HG02973 (cell line): ENCODE data around the gene ACSM5.

ENCODE experiments used
- ATAC-seq: cut with Tn5 transposase; IDR thresholded peaks from one replicate; pipeline ENCODE4 v1.9.1; 2021; ENCODE audit warnings: moderate library complexity; ENCODE audit not compliant: unreplicated experiment

The ACSM5 gene

DNA sequence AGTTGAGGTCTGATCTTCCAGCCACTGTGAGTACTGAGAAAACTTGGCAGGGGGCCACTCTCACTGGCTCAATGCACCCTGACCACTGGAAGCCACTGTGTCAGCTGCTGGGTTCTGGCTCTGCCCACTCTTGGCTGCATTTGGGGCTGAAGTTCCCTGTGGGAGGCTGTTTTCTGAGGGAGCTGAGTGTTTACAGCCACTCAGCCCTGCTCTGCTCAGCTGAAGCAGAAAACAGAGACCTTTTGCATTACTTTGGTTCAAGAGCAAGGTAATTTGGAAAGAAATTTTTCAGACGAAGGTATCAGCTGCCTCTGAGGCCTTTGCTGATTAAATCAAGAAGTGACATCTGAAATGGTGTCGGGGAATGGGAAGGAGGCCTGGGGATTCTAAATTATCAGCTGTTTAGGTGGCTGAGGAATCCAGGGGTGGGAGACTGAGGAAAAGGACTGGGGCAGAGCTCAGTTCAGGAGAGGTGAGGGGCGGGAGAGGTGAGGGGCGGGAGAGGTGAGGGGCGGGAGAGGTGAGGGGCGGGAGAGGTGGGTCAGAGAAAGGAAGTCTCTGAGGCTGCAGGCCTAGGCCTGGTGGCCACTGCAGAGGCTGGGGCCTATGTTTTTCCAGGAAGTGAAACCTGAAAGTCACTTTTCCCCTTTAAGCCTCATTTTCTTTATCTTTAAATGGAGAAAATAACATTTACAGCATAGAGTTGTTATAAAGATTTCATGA lies at the start of gene ACSM5:
Gene ACSM5, plus strand, starts transcription at position 137 of the 723 bp plus-strand sequence. CDS start 1,951 bp downstream, outside the sequence.
- peak; percentile 38 for ATAC-seq

- no peak for ATAC-seq
These were observed 49.3 kb upstream of the ACSM5 start for GRCh38 chr16:20359997-20360396.

DNA sequence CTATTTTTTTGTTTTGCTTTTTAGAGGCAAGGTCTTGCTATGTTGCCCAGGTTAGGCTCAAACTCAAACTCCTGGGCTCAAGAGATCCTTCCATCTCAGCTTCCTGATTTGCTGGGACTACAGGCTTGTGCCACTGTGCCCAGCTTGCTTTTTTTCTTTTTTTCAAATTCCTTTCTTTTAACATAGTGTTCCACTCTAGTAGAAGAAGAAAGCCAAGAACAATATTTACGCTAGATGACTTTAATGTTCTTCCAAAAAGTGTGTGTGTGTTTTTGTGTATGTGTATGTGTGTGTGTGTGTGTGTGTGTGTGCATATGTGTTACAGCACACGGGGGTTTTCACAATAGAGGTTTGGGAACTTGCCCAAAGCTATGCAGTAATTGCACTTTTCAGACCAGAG lies 46.1 kb upstream of the ACSM5 start:
- no peak for ATAC-seq

DNA sequence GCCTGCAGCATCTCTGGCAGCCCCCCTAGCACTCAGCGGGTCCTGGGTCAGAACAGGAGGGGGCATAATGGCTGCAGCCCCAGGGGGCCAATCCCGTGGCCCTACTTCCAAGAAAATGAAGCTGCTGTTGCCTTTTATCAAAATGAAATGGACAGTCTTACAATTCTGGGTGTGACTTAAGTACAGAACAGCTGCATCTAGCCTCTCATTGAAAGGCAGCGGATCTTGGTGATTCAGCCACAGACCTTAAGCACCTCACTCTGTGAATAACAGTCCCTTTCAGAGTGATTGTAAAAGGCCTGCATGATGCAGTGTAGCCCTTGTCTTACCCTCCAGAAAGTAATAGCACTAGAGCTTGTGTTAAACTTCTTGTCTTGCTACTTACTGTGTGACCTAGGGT lies 45.3 kb upstream of the ACSM5 start:
- ATAC-seq = no peak

DNA sequence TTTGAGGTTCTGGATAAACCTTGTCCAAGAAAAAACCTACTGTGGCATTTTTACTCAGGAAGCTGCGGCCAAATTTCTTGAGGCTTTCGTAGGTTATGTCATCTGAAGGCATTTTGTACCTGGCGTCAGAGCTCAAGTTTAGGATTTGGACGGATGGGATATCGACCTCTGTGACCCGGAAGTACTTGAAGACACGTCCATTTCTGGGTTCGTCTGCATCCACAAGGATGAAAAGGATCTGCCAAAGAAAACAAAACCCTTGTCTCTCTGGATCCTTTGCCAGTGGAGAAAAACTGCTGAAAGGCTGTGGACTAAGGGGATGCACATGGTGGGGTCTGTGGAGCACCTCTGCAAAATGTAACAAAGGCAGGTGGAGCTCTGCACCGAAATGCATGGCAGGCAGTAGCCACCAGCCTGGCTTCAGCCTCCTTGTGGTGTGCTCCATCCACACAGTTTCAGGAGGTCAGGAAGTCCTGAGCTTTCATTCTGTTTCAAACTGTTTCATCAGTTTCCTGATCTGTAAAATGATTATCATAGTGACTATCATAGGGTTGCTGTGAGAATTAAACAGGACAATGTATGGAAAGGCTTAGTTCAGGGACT lies 39.8 kb upstream of the ACSM5 start:
- no peak for ATAC-seq

DNA sequence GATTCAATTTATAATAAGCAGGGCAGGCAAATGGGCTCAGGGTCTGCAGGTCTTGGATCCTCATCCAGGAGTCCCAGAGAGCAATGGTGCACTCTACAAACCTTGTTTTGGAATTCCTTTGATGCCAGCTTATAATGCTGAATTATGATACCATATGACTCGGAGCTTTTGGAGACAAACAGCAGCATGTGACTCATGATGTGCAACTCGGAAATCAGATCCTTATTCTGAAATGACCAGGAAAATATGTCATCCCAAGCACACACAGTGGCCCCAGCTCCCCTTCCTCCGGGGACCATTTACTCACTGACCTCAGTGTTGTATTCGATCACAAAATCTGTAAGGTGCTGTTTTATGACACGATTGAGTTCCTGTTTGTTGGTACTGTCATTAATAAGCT lies 36.6 kb upstream of the ACSM5 start:
- ATAC-seq = no peak

DNA sequence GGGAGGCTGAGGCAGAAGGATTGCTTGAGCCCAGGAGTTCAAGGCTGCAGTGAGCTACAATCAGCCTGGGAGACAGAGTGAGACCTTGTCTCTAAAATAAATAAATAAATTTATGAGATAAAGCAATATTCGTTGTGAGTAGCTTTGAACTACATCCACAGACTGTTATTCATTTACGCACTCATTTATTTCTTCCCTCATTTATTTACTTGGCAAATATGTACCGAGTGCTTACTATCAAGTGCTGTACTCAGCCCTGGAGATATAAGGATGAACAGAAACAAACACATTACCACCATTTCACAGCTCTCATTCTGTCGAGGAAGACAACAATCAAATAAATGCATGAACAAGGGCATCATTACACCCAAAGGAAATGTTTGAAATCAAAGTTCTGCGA lies 32.2 kb upstream of the ACSM5 start:
- no peak for ATAC-seq

- no peak for ATAC-seq
These were observed 28.6 kb upstream of the ACSM5 start for GRCh38 chr16:20380782-20381181.

DNA sequence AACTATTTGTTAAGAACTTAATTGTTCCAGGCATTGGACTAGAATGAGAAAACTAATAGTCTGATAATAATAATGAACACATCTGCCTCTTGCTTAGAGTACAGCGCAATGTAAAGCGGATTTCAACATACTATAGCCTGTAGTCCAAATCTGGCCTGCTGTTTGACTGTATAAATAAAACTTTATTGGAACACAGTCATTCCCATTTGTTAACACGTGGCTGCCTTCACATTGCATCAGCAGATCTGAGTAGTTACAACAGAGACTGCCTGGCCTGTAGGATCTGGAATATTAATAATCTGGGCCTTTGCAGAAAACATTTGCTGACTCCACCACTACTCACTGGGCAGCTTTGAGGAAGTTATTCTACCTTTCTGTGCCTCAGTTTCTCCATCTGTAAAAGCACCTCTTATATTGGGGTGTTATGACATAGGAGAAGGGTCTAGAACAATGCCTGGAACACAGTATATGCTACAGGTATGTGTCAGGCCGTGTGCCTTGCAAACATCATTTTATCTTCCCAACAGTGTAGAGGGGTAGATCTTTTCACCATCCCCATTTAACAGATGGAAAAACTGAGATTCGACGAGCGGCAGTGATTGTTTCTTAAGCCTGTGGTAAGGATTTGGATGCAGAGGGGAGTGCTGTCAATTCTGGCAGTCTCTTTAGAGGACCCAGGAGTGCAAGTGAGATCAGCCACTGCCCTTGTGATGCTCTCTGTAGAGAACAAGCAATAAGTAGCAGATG lies 27.0 kb upstream of the ACSM5 start:
- no peak for ATAC-seq

DNA sequence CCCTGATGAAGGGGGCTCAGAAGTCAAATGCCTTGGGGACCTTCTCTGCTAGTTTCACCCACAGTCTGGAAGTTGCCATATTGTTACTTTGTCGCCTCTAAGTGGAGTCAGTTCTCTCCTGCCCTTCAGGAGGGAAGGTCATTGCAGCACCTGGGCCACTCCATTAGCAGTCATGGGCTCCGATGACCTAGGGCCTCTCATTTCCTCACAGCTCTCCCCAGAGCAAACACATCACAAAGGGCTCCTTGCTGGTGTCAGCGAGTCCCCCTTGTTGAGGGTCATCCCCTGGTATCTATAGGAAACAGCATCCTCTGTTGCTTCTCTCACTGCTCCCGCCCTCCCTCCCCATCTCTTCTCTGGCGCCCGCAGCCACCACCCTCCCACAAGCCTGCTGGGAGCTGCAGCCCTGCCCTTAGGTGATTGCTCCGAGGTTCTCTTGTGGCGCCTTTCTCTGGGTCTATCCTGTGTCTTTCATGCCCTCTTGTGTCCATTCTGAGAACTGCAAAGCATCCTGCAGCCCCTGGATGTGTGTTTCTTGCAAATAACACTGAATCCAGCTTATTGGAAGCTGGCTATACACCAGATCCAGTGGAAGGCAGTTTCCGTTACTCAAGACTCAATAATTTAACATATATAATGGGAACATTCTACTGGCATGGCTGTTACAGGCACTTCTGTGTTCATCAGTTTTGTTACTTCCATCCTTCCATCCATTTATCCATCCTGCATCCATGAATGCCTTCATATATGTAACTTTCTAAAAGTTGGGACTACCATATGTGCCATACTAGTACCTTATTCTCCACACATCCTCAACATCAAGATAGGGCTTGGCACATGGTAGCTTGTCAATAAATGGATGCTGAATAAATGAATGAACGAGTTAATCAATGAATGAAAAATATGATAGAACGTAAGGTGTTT lies 26.0 kb upstream of the ACSM5 start:
- no peak for ATAC-seq

DNA sequence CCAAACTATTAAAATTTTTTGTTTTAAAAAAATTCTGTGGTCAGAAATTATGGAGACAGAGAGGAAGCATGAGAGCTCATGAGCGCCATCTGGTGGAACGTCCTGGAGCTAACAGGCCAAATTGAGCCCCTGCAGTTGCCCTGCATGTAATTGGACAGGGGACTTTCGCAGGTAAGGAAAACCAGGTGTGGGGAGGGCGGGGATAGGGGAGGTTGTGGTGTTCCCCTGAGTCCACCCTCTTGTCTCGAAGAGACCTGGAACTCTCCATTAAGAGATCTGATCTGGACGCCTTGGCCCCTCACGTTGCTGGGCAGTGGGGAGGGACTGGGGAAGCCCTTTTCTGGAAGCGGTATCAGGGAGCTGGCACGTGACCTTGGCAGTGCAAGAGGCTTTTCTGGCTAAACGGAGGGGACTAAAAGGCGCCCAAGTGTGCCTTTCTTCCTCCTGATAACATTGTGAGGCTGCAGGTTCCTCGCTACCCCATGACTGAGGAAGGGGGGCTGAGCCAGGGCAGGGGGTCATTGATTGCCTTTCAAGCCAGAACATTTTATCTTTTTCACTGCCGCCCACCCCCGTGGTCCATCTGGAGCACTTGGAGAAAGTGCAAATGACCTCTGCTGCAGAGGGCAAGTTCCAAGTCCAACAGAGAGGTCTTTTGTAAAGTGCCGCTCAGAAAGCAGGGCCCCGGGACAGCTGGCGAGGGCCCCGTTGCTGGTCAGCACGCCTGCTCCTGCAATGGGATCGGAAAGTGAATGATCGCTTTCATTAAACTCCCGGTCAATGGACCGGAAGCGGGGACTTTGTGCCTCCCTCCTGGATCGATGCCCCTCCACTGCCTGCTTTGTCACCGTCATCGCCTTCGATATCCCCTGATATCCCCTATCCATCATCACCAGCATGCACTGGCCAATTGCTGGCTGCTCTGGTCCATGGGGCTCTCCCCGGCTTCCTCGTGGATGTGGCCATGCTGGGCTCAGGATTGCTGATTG lies 23.2 kb upstream of the ACSM5 start:
- ATAC-seq = no peak

DNA sequence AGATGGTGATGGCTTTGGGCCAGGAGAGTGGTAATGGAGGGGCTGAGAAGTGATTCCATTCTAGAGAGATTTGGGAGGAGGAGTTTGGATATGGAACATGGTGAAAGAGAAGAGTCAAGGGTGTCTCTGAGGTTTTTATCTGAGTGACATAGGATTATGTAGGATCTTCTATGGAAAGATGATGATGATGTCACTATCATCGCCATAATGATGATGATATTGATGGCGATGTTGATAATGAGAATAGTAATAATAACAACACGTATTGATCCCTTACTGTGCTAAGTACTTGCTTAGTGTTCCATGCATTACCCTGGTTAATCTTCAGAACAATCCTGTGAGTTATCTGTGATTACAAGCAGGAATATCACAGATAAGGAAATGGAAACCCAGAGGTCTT lies 21.4 kb upstream of the ACSM5 start:
- ATAC-seq = no peak

DNA sequence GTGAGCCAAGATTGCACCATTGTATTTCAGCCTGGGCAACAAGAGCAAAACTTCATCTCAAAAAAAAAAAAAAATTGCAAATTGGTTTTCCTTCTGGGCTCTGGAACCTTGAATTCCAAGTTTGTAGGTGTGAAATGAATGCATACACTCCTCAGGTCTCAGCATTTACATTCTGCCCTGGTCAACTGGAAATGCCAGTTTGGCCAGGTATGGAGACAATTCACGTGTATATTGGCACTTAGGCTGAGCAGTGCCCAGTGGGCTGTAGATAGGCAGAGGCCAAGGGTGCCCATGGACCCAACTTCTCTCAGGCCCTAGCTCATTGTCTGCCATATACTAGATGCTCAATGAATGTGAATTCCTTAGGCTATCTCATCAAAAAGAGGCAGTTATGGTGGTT lies 20.5 kb upstream of the ACSM5 start:
- no peak for ATAC-seq

DNA sequence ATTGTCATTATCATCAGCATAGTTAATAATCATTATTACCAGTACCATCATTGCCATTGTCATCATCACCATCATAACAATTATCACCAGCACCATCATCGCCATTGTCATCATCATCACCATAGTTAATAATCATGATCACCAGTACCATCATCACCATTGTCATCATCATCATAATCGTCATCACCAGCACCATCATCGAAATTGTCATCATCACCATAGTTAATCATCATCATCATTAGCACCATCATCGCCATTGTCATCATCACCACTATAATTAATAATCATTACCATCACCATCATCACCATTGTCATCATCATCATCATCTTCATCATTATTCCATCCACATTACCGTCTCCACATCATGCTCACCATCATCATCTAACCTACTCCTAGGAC lies 18.3 kb upstream of the ACSM5 start:
- ATAC-seq = no peak

GRCh38 chr16:20393801-20394577 lies 15.3 kb upstream of the ACSM5 start:
- ATAC-seq = no peak

GRCh38 chr16:20395946-20396345 lies 13.4 kb upstream of the ACSM5 start:
- no peak for ATAC-seq

GRCh38 chr16:20396846-20397467 lies 12.4 kb upstream of the ACSM5 start:
- no peak for ATAC-seq

GRCh38 chr16:20397468-20398074 lies 11.8 kb upstream of the ACSM5 start:
- ATAC-seq = no peak
